ENCODE measurements around the gene ACO2. TPM values are rescaled to one million over a fixed set of nuclear protein-coding genes. Genes with fewer than 3 reads are reported as not detected.
"Not testable (repeated sequence)": the region's sequence is repeated elsewhere in the genome, so short reads cannot be mapped to it uniquely, and the experiment has no call there.

The ACO2 gene
- 103 and 110 TPM in 2 replicates for total RNA-seq

DNA sequence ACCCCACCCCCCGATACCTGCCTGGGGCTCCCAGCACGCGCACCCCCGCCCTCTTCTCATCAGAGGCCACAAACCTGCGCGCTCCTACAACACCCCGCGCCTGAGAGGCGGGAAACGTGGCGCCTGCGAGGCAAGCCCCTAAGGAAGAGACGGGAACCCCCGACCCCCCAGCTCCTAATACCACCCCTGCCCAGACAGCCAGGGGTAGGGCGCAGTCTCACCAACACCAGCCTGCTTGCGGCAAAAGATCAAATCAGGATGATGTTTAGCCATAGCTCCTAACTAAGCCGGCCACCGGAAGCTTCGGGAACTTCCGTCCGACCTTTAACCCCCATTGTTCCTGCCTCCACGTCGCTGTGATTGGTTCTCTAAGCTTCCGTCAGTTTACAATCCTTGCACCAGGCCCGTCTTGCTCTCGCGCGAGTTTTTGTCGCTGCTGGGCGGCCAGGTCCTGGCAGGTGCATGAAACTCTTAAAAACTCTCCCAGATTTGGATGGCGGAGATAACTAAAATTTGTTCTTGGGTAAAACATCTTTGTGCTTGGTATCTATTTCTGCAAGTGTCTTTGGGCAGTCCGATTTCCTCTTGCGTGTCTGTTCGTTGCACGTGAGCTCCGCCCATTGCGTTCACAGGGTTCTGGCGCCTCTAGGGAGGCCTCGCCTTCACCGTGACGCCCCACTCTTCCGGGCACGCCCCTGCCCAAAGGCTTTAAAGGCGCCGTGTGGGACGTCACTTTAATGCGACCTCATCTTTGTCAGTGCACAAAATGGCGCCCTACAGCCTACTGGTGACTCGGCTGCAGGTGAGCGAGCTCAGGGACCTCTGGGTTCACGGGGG, at the start of gene ACO2, which contains the start of gene PHF5A:
Gene ACO2 (plus strand): TSS at position 737 of the 837 bp plus-strand sequence. CDS start 30 bp downstream, at position 767.
Gene PHF5A (minus strand): TSS at position 312 of the 837 bp plus-strand sequence. CDS start 39 bp downstream, at position 273.
- TF ChIP-seq, protein P1, sequence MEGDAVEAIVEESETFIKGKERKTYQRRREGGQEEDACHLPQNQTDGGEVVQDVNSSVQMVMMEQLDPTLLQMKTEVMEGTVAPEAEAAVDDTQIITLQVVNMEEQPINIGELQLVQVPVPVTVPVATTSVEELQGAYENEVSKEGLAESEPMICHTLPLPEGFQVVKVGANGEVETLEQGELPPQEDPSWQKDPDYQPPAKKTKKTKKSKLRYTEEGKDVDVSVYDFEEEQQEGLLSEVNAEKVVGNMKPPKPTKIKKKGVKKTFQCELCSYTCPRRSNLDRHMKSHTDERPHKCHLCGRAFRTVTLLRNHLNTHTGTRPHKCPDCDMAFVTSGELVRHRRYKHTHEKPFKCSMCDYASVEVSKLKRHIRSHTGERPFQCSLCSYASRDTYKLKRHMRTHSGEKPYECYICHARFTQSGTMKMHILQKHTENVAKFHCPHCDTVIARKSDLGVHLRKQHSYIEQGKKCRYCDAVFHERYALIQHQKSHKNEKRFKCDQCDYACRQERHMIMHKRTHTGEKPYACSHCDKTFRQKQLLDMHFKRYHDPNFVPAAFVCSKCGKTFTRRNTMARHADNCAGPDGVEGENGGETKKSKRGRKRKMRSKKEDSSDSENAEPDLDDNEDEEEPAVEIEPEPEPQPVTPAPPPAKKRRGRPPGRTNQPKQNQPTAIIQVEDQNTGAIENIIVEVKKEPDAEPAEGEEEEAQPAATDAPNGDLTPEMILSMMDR (IDR thresholded peaks at IDR 0.05; ENCODE audit: insufficient read depth, low read length, poor library complexity, severe bottlenecking): no peak

DNA sequence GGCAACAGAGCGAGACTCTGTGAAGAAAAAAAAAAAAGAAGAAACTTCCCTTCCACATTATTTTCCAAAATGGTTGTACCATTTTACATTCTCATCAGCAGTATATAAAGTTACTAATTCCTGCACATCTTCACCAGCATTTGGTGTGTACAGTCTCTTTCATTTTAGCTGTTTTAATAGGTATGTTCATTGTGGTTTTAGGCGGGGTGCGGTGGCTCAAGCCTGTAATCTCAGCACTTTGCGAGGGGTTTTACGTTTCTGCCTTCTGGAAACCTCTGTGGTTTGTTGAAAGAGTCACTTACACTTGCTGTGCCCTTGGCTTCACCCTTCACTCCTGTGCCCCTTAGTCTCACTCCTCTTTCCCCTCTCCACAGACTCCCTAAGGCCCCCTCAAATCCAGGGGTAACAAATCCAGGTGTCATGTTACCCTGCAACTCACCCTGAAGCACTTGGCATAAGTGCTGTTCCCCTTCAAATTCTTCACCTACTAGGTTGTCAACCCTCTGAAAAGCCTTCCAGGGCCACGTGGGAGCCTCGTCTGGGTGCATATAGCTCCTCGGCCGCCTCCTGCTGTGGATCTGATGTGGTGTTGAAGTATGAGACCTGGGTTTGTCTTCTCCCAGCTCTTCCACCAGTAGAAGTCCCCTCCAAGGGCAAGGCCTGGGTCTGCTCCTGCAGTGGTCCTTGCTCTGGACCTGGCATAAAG, 43.1 kb upstream of the ACO2 start:
- TF ChIP-seq, protein P1 (IDR thresholded peaks at IDR 0.05; ENCODE audit: insufficient read depth, low read length, poor library complexity, severe bottlenecking): no peak
- DNase-seq (ENCODE audit: low read depth): no peak
- no peaks in the 10 kb centered on the region for H3K36me3 ChIP-seq (ENCODE audit: control insufficient read depth, insufficient read depth, low read length)

More for the DNA sequence above, at the start of gene ACO2, which contains the start of gene PHF5A:
- Histone ChIP-seq H3K4me3 (ENCODE audit: low read depth, low read length) (peak within 1 kb of the TSS; percentile 92), H3K36me3 (ENCODE audit: control insufficient read depth, insufficient read depth, low read length) (peaks cover 3% of the 10 kb centered on the region), H3K27me3 (ENCODE audit: control insufficient read depth, insufficient read depth, low read length) (no peaks in the 10 kb centered on the region)
- peak; percentile 89 for DNase-seq (ENCODE audit: low read depth)

DNA sequence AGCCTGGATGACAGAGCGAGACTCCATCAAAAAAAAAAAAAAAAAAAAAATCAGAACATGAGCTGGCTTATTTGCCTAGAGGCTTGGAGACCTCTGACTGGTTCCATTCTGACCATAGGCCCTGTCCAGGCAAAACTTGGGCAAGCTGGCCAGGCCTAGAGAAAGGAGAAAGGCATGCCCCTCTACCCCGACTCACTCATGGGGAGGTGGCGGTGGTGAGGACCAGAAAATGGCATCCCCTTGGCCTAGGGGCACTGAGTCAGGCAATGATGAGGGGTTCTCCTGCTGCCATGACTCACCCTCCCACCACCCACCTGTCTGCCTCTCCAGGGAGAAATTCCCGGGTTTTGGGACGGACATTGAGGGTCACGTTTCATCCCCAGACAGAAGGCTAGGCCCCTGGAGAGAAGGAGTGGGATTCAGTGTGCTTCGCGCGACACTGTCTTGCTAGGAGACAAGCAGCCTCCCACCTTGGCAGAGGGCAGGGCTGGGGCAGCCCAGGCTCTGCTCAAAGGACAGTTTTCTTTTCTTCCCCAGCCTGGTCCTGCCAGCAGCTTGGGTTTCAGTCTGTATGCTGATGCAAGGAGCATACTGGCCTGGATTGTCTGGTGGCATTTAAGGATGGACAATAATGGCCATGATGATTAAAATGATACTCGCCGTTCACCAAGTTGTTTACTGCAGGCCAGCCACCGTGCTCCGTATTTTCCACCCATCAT, 39.5 kb upstream of the ACO2 start:
- DNase-seq (ENCODE audit: low read depth): no peak
- H3K4me3 ChIP-seq (ENCODE audit: low read depth, low read length): no peak overlapping the region
- H3K27me3 ChIP-seq (ENCODE audit: control insufficient read depth, insufficient read depth, low read length): no peaks in the 10 kb centered on the region
- TF ChIP-seq, protein P1 (IDR thresholded peaks at IDR 0.05; ENCODE audit: insufficient read depth, low read length, poor library complexity, severe bottlenecking): no peak
- H3K36me3 ChIP-seq (ENCODE audit: control insufficient read depth, insufficient read depth, low read length): no peaks in the 10 kb centered on the region

More for the DNA sequence above, 43.1 kb upstream of the ACO2 start:
- Histone ChIP-seq H3K27me3 (ENCODE audit: control insufficient read depth, insufficient read depth, low read length) (no peaks in the 10 kb centered on the region), H3K4me3 (ENCODE audit: low read depth, low read length) (no peak overlapping the region)

DNA sequence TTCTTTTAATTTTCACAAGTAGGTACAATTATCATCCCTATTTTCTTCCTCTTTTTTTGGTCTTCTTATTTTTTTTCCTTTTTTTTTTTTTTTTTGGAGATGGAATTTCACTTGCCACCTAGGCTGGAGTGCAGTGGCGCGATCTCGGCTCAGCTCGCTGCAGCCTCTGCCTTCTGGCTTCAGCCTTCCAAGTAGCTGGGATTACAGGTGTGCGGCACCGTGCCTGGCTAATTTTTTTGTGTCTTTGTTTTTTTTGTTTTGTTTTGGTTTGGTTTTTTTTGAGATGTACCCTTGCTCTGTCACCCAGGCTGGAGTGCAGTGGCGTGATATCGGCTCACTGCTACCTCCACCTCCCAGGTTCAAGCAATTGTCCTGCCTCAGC, 39.0 kb upstream of the ACO2 start:
- Histone ChIP-seq H3K36me3 (ENCODE audit: control insufficient read depth, insufficient read depth, low read length) (no peaks in the 10 kb centered on the region), H3K27me3 (ENCODE audit: control insufficient read depth, insufficient read depth, low read length) (no peaks in the 10 kb centered on the region), H3K4me3 (ENCODE audit: low read depth, low read length) (no peak overlapping the region)
- TF ChIP-seq, protein P1 (IDR thresholded peaks at IDR 0.05; ENCODE audit: insufficient read depth, low read length, poor library complexity, severe bottlenecking): no peak
- DNase-seq (ENCODE audit: low read depth): no peak

GRCh38 chr22:41431656-41432055, 37.3 kb upstream of the ACO2 start:
- no peaks in the 10 kb centered on the region for H3K27me3 ChIP-seq (ENCODE audit: control insufficient read depth, insufficient read depth, low read length)
- peaks cover 6% of the 10 kb centered on the region for H3K36me3 ChIP-seq (ENCODE audit: control insufficient read depth, insufficient read depth, low read length)
- H3K4me3 ChIP-seq (ENCODE audit: low read depth, low read length): no peak overlapping the region
- TF ChIP-seq, protein P1 (IDR thresholded peaks at IDR 0.05; ENCODE audit: insufficient read depth, low read length, poor library complexity, severe bottlenecking): no peak
- DNase-seq (ENCODE audit: low read depth): no peak

GRCh38 chr22:41433480-41433879, 35.4 kb upstream of the ACO2 start:
- H3K4me3 ChIP-seq (ENCODE audit: low read depth, low read length); DNase-seq (ENCODE audit: low read depth); H3K27me3 ChIP-seq (ENCODE audit: control insufficient read depth, insufficient read depth, low read length); H3K36me3 ChIP-seq (ENCODE audit: control insufficient read depth, insufficient read depth, low read length): not testable (repeated sequence)

GRCh38 chr22:41434361-41435003, 34.4 kb upstream of the ACO2 start:
- H3K36me3 ChIP-seq (ENCODE audit: control insufficient read depth, insufficient read depth, low read length); H3K4me3 ChIP-seq (ENCODE audit: low read depth, low read length); DNase-seq (ENCODE audit: low read depth); H3K27me3 ChIP-seq (ENCODE audit: control insufficient read depth, insufficient read depth, low read length): not testable (repeated sequence)

Measured in kidney epithelial cell (primary cell).